T1000 (cell line): ENCODE data around the gene BTN3A1.
A peak's percentile ranks its signal among the peaks of the same experiment; 100 is the strongest.
"Not testable (repeated sequence)": the region's sequence is repeated elsewhere in the genome, so short reads cannot be mapped to it uniquely, and the experiment has no call there.

Experiments used
- DNase-seq: peaks from one replicate; lab custom pipeline; 2025; ENCODE audit warnings: mixed read lengths; lab: John Stamatoyannopoulos, UW

BTN3A1 gene

GRCh38 chr6:26415036-26415614, 13.1 kb downstream of the BTN3A1 start:
- DNase-seq, result no peak

- no peak for DNase-seq
Measured at GRCh38 chr6:26415791-26416190, 13.7 kb downstream of the BTN3A1 start.

GRCh38 chr6:26416288-26416687, 14.2 kb downstream of the BTN3A1 start:
- no peak for DNase-seq

GRCh38 chr6:26418077-26418476, 16.0 kb downstream of the BTN3A1 start:
- not testable (repeated sequence) for DNase-seq

GRCh38 chr6:26418795-26419194, 16.7 kb downstream of the BTN3A1 start:
- not testable (repeated sequence) for DNase-seq

- DNase-seq, result no peak
Measured at GRCh38 chr6:26420688-26421171, 18.7 kb downstream of the BTN3A1 start.

GRCh38 chr6:26421259-26422144, 19.4 kb downstream of the BTN3A1 start:
- DNase-seq, result peak; percentile 67

GRCh38 chr6:26422329-26422728, 20.3 kb downstream of the BTN3A1 start:
- DNase-seq, result no peak

GRCh38 chr6:26426691-26427450, 24.8 kb downstream of the BTN3A1 start:
- DNase-seq, result no peak

- DNase-seq, result no peak
Measured at GRCh38 chr6:26427451-26427809, 25.4 kb downstream of the BTN3A1 start.

GRCh38 chr6:26428206-26428605, 26.1 kb downstream of the BTN3A1 start:
- no peak for DNase-seq

- DNase-seq, result no peak
Measured at GRCh38 chr6:26430787-26431186, 28.7 kb downstream of the BTN3A1 start.

- no peak for DNase-seq
Measured at GRCh38 chr6:26431258-26432172, 29.4 kb downstream of the BTN3A1 start.

- DNase-seq, result no peak
Measured at GRCh38 chr6:26432627-26433201, 30.6 kb downstream of the BTN3A1 start.

- not testable (repeated sequence) for DNase-seq
Measured at GRCh38 chr6:26433680-26434079, 31.6 kb downstream of the BTN3A1 start.

GRCh38 chr6:26436018-26436417, 33.9 kb downstream of the BTN3A1 start:
- no peak for DNase-seq

GRCh38 chr6:26437550-26437949, 35.5 kb downstream of the BTN3A1 start:
- DNase-seq, result no peak

- no peak for DNase-seq
Measured at GRCh38 chr6:26438000-26438399, 35.9 kb downstream of the BTN3A1 start.

- DNase-seq, result no peak
Measured at GRCh38 chr6:26439151-26440125, 37.4 kb downstream of the BTN3A1 start.

GRCh38 chr6:26440977-26441358, 38.9 kb downstream of the BTN3A1 start:
- DNase-seq, result no peak
